Measurements from ENCODE around the gene PNRC2.

PNRC2 gene

DNA sequence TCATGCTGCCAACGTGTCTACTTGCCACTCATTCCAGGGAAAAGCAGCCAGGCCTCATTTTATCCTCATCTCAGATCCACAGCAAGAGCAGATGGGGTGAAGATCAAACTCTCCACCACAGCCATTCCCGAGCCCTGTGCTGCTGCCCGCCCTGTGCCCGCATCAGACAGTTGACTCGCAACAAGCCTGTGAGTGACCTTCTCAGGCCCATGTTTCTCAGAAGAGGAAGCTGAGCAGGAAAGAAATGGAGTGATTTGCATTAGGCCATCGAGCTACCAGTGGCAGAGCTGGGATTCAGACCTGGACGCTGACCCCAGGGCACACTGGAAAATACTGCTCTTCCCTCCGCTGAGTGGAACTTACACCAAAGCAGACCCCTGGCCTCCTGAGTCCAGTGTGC, 47.7 kb upstream of the PNRC2 start:
- ATAC-seq (ENCODE audit: insufficient read depth, low read depth) (no peak), DNase-seq (no peak)
- no peak for TF ChIP-seq EZH2 (IDR thresholded peaks at IDR 0.05; ENCODE audit: borderline replicate concordance, low read depth, low read length, severe bottlenecking)
- TF ChIP-seq, protein P1, sequence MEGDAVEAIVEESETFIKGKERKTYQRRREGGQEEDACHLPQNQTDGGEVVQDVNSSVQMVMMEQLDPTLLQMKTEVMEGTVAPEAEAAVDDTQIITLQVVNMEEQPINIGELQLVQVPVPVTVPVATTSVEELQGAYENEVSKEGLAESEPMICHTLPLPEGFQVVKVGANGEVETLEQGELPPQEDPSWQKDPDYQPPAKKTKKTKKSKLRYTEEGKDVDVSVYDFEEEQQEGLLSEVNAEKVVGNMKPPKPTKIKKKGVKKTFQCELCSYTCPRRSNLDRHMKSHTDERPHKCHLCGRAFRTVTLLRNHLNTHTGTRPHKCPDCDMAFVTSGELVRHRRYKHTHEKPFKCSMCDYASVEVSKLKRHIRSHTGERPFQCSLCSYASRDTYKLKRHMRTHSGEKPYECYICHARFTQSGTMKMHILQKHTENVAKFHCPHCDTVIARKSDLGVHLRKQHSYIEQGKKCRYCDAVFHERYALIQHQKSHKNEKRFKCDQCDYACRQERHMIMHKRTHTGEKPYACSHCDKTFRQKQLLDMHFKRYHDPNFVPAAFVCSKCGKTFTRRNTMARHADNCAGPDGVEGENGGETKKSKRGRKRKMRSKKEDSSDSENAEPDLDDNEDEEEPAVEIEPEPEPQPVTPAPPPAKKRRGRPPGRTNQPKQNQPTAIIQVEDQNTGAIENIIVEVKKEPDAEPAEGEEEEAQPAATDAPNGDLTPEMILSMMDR (IDR thresholded peaks at IDR 0.05; ENCODE audit: borderline replicate concordance, extremely low read depth, low read length, poor library complexity, severe bottlenecking) = no peak
- Histone ChIP-seq H3K27ac (ENCODE audit: low read length) (no peak overlapping the region), H3K4me2 (ENCODE audit: insufficient read depth, low read length) (no peak overlapping the region), H2AFZ (ENCODE audit: low read depth, low read length) (no peak overlapping the region), H3K4me3 (ENCODE audit: low read depth in 1 of 2, low read length in 2 of 2) (no peak overlapping the region), H3K9ac (ENCODE audit: low read depth, low read length) (no peak overlapping the region), H3K4me1 (ENCODE audit: insufficient read depth, low read length) (peaks cover 11% of the 10 kb centered on the region), H3K27me3 (ENCODE audit: insufficient read depth, low read length, poor library complexity) (no peaks in the 10 kb centered on the region), H3K79me2 (ENCODE audit: insufficient read depth, low read length) (no peaks in the 10 kb centered on the region), H3K36me3 (ENCODE audit: insufficient read depth, low read length) (no peaks in the 10 kb centered on the region), H3K9me3 (ENCODE audit: insufficient read depth, low read length, severe bottlenecking) (no peaks in the 10 kb centered on the region), H4K20me1 (ENCODE audit: insufficient read depth, low read length) (no peaks in the 10 kb centered on the region)

DNA sequence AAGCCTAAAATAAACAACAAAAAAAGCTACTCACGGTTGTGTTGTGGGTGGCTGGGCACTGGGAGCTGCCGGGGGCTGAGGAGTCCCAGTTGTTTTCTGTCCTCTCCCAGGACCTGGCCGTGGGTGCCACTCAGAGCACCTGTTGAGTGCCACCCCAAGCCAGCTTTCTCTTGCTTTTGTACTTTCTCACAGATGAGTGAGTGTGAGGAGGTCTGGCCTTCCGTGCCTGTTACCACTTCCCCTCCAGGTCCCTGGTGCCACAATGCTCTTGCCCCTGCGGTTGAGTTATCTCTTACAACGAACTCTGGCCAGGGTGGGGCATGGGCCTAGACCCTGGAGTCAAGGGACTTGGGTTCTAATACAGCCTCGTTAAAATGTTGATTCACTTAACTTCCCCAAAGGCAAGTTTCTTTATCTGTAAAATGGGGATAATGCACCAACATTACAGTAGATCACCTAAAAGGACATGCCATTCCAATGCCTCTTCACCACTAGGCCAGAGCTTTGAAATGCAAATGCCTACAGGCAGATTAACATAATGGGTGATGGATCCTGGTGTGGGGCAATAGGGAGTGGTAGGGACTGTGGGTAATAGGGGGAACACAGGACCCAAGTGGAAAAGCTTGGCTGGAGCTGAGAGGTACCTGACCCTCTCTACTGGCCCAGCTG, 46.3 kb upstream of the PNRC2 start, which contains the start of gene CNR2:
CNR2 (minus strand) TSS at position 151 of the 669 bp plus-strand sequence. CDS start 37,745 bp downstream, outside the sequence.
- DNase-seq = peak; percentile 14
- H3K4me1 ChIP-seq (ENCODE audit: insufficient read depth, low read length) = peaks cover 11% of the 10 kb centered on the region
- no peaks in the 10 kb centered on the region for H3K79me2 ChIP-seq (ENCODE audit: insufficient read depth, low read length)
- H3K9me3 ChIP-seq (ENCODE audit: insufficient read depth, low read length, severe bottlenecking) = no peaks in the 10 kb centered on the region
- no peaks in the 10 kb centered on the region for H4K20me1 ChIP-seq (ENCODE audit: insufficient read depth, low read length)
- TF ChIP-seq, protein P1 (IDR thresholded peaks at IDR 0.05; ENCODE audit: borderline replicate concordance, extremely low read depth, low read length, poor library complexity, severe bottlenecking) = no peak
- no peak for TF ChIP-seq EZH2 (IDR thresholded peaks at IDR 0.05; ENCODE audit: borderline replicate concordance, low read depth, low read length, severe bottlenecking)
- H2AFZ ChIP-seq (ENCODE audit: low read depth, low read length) = no peak within 1 kb of the TSS
- H3K27me3 ChIP-seq (ENCODE audit: insufficient read depth, low read length, poor library complexity) = no peaks in the 10 kb centered on the region
- H3K27ac ChIP-seq (ENCODE audit: low read length) = no peak within 1 kb of the TSS
- H3K4me3 ChIP-seq (ENCODE audit: low read depth in 1 of 2, low read length in 2 of 2) = no peak within 1 kb of the TSS
- H3K4me2 ChIP-seq (ENCODE audit: insufficient read depth, low read length) = no peak within 1 kb of the TSS
- no peak for ATAC-seq (ENCODE audit: insufficient read depth, low read depth)
- H3K36me3 ChIP-seq (ENCODE audit: insufficient read depth, low read length) = no peaks in the 10 kb centered on the region
- no peak within 1 kb of the TSS for H3K9ac ChIP-seq (ENCODE audit: low read depth, low read length)

DNA sequence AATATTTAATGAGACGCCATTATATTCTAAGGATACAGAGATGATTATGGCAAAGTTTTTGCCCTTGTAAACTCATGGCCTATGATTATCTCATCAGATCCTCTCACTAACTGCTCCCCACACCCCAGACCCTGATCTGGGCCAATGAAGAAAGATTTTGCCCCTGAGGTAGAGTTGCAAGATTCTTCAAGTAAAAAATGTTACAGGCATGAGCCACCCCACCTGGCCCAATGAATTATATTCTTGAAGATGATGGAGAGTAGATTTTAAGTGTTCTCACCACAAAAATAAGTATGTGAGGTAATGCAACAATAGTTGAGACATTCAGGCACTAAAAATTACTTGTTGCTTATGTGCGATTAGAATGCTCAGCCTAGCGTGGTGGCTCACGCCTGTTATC, 44.7 kb upstream of the PNRC2 start:
- H3K4me3 ChIP-seq (ENCODE audit: low read depth in 1 of 2, low read length in 2 of 2) = no peak overlapping the region
- H3K27ac ChIP-seq (ENCODE audit: low read length) = no peak overlapping the region
- H3K4me2 ChIP-seq (ENCODE audit: insufficient read depth, low read length) = no peak overlapping the region
- no peaks in the 10 kb centered on the region for H4K20me1 ChIP-seq (ENCODE audit: insufficient read depth, low read length)
- H3K4me1 ChIP-seq (ENCODE audit: insufficient read depth, low read length) = no peaks in the 10 kb centered on the region
- DNase-seq (no peak), ATAC-seq (ENCODE audit: insufficient read depth, low read depth) (no peak)
- H3K9me3 ChIP-seq (ENCODE audit: insufficient read depth, low read length, severe bottlenecking) = no peaks in the 10 kb centered on the region
- no peaks in the 10 kb centered on the region for H3K27me3 ChIP-seq (ENCODE audit: insufficient read depth, low read length, poor library complexity)
- no peak overlapping the region for H3K9ac ChIP-seq (ENCODE audit: low read depth, low read length)
- H3K36me3 ChIP-seq (ENCODE audit: insufficient read depth, low read length) = no peaks in the 10 kb centered on the region
- no peak for TF ChIP-seq EZH2 (IDR thresholded peaks at IDR 0.05; ENCODE audit: borderline replicate concordance, low read depth, low read length, severe bottlenecking)
- TF ChIP-seq, protein P1 (IDR thresholded peaks at IDR 0.05; ENCODE audit: borderline replicate concordance, extremely low read depth, low read length, poor library complexity, severe bottlenecking) = no peak
- H3K79me2 ChIP-seq (ENCODE audit: insufficient read depth, low read length) = no peaks in the 10 kb centered on the region
- H2AFZ ChIP-seq (ENCODE audit: low read depth, low read length) = no peak overlapping the region

Measured in DND-41 (cell line).